ENCODE data around the gene NUDT17.
"Not testable (repeated sequence)": the region's sequence is repeated elsewhere in the genome, so short reads cannot be mapped to it uniquely, and the experiment has no call there.

The NUDT17 gene

DNA sequence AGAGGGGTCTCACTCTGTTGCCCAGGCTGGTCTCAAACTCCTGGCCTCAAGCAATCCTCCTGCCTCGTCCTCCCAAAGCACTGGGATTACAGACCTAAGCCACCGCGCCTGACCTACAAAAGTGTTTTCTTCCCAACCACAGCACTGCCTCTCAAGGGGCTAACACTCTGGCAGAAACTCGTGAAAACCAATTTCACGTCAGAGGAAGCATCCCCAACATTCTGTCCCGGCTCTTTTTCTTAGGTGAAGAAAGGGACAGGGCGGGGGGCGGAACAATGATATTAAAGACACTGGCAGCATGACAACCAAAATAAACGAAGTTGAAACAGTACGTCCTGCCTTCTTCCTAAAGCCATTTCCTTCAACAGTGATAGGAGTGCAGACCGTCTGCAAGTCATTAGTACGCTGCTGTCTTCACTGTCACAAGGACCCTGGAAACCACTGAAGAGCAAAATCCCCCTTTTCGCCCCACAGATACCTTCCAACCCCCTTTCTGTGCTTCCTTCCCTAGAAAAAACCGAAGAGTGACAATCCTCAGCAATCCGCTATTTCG is 22.6 kb upstream of the NUDT17 start:
- H3K4me3 ChIP-seq (ENCODE audit: low read length); DNase-seq (ENCODE audit: low read depth): not testable (repeated sequence)

DNA sequence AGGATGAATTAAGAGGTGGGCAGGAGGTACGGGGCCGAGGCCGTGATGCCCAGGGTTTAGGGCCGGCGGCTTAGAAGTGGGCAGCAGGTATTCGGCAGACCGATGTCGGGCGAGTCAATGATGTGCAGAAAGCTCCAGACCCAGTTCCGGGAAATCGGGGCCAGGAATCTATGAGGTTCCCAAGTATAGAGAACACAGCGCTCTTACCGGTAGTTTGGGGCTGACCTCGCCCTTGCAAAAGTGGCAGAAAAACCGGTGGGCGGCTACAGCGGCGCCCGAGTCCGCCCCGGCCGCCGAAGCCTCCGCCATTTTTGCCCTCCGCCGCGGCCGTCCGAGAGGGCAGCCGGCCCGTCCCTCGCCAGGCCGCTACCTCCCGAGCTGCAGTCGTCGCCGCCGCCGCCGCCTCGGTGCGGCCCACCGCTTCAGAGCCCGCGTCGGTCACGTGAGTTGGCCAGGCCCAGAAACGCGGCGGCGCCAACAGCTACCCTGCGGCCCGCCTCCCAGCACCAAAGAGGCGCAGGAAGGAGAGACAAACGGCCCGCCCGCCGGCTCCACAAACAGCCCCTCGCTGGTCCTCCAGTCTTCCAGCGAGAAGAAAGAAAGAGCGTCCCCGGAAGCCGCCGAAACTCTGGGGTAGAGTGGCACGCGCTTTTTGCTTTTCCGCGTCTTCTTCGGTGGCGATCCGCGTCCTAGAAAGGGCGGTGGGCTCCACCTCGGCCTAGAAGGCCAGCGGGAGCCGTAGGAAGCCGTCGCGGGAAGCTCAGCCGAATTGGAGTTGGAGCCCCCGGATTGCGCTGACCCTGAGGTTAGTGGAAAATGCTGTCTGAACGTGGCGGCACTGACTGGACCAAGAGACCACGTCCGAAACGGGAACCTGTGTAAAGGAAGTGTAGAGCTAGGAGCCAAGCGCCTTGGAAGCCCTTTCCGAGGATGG is 21.6 kb upstream of the NUDT17 start, which contains the start of the genes POLR3C and RNF115:
TSS of gene POLR3C (plus strand) at position 636 of the 934 bp plus-strand sequence. CDS start 1,577 bp downstream, outside the sequence.
TSS of gene RNF115 (minus strand) at position 531 of the 934 bp plus-strand sequence. CDS start at position 309, 222 bp downstream.
- TF ChIP-seq CTCF (conservative IDR thresholded peaks at IDR 0.05; ENCODE audit: low read depth, low read length), result no peak
- DNase-seq (ENCODE audit: low read depth), result peak; percentile 46
- peak within 1 kb of the TSS; percentile 96 for H3K4me3 ChIP-seq (ENCODE audit: low read length)

GRCh38 chr1:145824499-145824842 is 21.0 kb upstream of the NUDT17 start:
- TF ChIP-seq CTCF (conservative IDR thresholded peaks at IDR 0.05; ENCODE audit: low read depth, low read length), result no peak
- no peak for DNase-seq (ENCODE audit: low read depth)
- H3K4me3 ChIP-seq (ENCODE audit: low read length), result peak overlapping the region; percentile 96

GRCh38 chr1:145826030-145826429 is 19.4 kb upstream of the NUDT17 start:
- DNase-seq (ENCODE audit: low read depth), result no peak
- peak; percentile 3 for TF ChIP-seq CTCF (conservative IDR thresholded peaks at IDR 0.05; ENCODE audit: low read depth, low read length)
- H3K4me3 ChIP-seq (ENCODE audit: low read length), result no peak overlapping the region

DNA sequence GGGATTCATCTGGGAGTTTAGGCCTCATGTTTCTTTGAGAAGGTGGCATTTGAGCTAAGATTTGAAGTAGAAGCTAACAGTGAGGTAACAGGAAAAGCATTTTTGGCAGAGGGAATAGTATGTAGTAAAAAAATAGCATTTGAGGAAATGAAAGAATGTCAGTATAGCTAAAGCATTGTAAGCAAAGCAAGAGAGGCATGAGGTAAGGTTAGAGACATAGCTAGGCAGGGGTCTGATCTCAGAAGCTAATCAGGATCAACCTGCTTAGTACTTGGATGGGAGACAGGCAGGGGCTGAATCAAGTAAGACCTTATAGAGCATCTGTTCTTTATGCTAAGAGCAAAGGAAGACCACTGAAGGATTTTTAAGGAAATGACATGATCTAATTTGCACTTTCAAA is 17.5 kb upstream of the NUDT17 start:
- no peak for DNase-seq (ENCODE audit: low read depth)
- TF ChIP-seq CTCF (conservative IDR thresholded peaks at IDR 0.05; ENCODE audit: low read depth, low read length), result no peak
- H3K4me3 ChIP-seq (ENCODE audit: low read length), result no peak overlapping the region

DNA sequence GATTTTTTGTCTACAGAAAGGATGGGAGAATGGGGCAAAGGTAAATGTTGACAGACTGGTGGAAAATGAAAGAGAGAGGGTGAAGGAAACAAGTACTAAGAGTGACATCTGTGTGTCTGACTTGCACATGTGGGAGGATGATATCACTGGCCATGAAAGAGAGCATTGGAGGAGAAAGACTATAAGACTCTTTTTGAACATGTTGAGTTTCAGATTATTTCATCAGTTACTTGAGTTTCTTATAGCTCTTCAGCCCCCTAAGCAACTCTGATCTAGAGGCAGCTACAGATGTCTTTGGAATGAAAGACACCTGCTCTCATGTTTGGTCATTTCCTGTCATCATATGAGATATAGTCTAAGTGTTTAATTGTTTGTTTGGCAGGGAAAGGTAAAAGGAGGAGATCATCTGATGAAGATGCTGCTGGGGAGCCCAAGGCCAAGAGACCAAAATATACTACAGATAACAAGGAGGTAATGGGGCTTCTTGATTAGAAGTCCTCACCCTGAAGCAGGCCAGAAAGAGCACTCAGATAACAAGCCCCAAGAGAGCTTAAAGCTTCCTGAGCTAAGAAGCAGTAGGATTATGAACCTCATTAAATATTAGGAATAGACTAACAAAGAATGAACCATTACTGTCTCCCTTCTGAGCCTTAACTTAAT is 16.9 kb upstream of the NUDT17 start:
- no peak for DNase-seq (ENCODE audit: low read depth)

DNA sequence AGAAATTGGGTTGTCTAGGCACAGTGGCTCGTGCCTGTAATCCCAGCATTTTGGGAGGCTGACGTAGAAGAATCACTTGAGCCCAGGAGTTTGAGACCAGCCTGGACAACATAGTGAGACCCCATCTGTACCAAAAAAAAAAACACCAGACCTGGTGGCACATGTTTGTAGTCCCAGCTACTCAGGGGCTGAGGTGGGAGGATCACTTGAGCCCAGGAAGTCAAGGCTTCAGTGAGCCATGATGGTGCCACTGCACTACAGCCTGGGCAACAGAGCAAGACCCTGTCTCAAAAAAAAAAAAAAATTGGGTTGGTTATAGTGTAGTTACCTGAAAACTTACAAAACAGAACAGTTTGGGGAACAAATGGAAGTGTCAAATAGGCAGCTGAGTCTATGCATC is 14.6 kb upstream of the NUDT17 start:
- H3K4me3 ChIP-seq (ENCODE audit: low read length); DNase-seq (ENCODE audit: low read depth): not testable (repeated sequence)

More for the DNA sequence above, 16.9 kb upstream of the NUDT17 start:
- no peak overlapping the region for H3K4me3 ChIP-seq (ENCODE audit: low read length)
- no peak for TF ChIP-seq CTCF (conservative IDR thresholded peaks at IDR 0.05; ENCODE audit: low read depth, low read length)
